Eye (tissue), 1 donor: Measurements from ENCODE around the gene ROBO4.
A peak's percentile ranks its signal among the peaks of the same experiment; 100 is the strongest.

Source experiments
- DNase-seq: peaks from one replicate; pipeline ENCODE4 v3.0.0-alpha.2; 2015

Gene ROBO4

GRCh38 chr11:124897674-124898262 is at the start of gene ROBO4:
ROBO4 (minus strand) TSS chr11:124897865; CDS start chr11:124897795, 70 bp downstream.
- no peak for DNase-seq

GRCh38 chr11:124946735-124947141 is 49.1 kb upstream of the ROBO4 start:
- DNase-seq = no peak

GRCh38 chr11:124945826-124946225 is 48.2 kb upstream of the ROBO4 start:
- DNase-seq = no peak

- DNase-seq = no peak
Measured at GRCh38 chr11:124944565-124944964, 46.9 kb upstream of the ROBO4 start.

- DNase-seq = no peak
Measured at GRCh38 chr11:124943741-124944140, 46.1 kb upstream of the ROBO4 start.

GRCh38 chr11:124943254-124943616 is 45.6 kb upstream of the ROBO4 start:
- DNase-seq = no peak

GRCh38 chr11:124942466-124943253 is 45.0 kb upstream of the ROBO4 start:
- DNase-seq = peak; percentile 11

GRCh38 chr11:124941703-124942102 is 44.0 kb upstream of the ROBO4 start:
- no peak for DNase-seq

- DNase-seq = no peak
Measured at GRCh38 chr11:124938970-124939369, 41.3 kb upstream of the ROBO4 start.

- no peak for DNase-seq
Measured at GRCh38 chr11:124938206-124938765, 40.6 kb upstream of the ROBO4 start.

- DNase-seq = no peak
Measured at GRCh38 chr11:124937336-124937935, 39.8 kb upstream of the ROBO4 start.

GRCh38 chr11:124935548-124936514 is 38.2 kb upstream of the ROBO4 start, which contains the start of gene HEPACAM:
HEPACAM (minus strand) TSS chr11:124936047; CDS start chr11:124936006, 41 bp downstream.
- DNase-seq = no peak

GRCh38 chr11:124934862-124935547 is 37.3 kb upstream of the ROBO4 start:
- DNase-seq = no peak

GRCh38 chr11:124930799-124931198 is 33.1 kb upstream of the ROBO4 start:
- DNase-seq = no peak

- no peak for DNase-seq
Measured at GRCh38 chr11:124928942-124929665, 31.4 kb upstream of the ROBO4 start.

GRCh38 chr11:124923296-124923695 is 25.6 kb upstream of the ROBO4 start:
- DNase-seq = no peak

- no peak for DNase-seq
Measured at GRCh38 chr11:124922831-124923230, 25.2 kb upstream of the ROBO4 start.

GRCh38 chr11:124920870-124921609 is 23.4 kb upstream of the ROBO4 start:
- DNase-seq = peak; percentile 94

GRCh38 chr11:124920356-124920755 is 22.7 kb upstream of the ROBO4 start:
- DNase-seq = no peak

GRCh38 chr11:124919898-124920297 is 22.2 kb upstream of the ROBO4 start:
- DNase-seq = peak; percentile 21
